OCI-LY1 (cell line): Measurements from ENCODE around the gene MAGI2.

ENCODE experiments used
- EZH2 ChIP-seq: fragments of 200-600 bp; sonication (generic), shearing (Covaris generic); IDR thresholded peaks from 2 replicates; pipeline ENCODE4 v1.8.0; 2017; ENCODE audit warnings: borderline replicate concordance, mixed run types, mild to moderate bottlenecking, antibody characterized with exemption, low read length, moderate library complexity, mixed read lengths
- TF ChIP-seq, protein P1 (sequence below): fragments of 200-600 bp; sonication (generic), shearing (Covaris generic); IDR thresholded peaks from 2 replicates; pipeline ENCODE4 v1.5.1; 2017; ENCODE audit warnings: mild to moderate bottlenecking, antibody characterized with exemption, low read length, moderate library complexity, mixed read lengths

DNA sequence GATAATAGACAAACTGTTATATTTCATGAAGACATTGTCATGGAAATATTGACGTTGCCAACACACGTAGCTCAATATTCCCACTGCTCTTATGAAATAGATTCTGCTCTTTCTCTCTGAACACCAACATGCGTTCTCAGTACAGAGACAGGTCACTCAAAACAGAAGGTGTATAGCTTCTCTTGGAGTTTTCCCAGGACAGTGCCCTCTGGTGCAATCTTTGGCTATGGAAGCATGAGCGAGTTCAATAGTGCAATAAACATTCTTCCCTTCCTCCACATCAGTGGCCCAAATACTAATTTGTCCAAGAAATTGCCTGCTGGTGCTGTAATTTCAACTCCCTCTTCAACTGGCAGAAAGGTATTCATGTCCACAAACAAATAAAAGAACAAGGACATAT lies 145.3 kb downstream of the MAGI2 start:
- TF ChIP-seq EZH2: no peak
- TF ChIP-seq, protein P1, sequence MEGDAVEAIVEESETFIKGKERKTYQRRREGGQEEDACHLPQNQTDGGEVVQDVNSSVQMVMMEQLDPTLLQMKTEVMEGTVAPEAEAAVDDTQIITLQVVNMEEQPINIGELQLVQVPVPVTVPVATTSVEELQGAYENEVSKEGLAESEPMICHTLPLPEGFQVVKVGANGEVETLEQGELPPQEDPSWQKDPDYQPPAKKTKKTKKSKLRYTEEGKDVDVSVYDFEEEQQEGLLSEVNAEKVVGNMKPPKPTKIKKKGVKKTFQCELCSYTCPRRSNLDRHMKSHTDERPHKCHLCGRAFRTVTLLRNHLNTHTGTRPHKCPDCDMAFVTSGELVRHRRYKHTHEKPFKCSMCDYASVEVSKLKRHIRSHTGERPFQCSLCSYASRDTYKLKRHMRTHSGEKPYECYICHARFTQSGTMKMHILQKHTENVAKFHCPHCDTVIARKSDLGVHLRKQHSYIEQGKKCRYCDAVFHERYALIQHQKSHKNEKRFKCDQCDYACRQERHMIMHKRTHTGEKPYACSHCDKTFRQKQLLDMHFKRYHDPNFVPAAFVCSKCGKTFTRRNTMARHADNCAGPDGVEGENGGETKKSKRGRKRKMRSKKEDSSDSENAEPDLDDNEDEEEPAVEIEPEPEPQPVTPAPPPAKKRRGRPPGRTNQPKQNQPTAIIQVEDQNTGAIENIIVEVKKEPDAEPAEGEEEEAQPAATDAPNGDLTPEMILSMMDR: no peak
